Measurements from ENCODE around the gene FAAP20.

Gene FAAP20

GRCh38 chr1:2184531-2184930 lies 10.0 kb downstream of the FAAP20 start:
- H3K4me2 ChIP-seq (ENCODE audit: low read depth, low read length, poor library complexity, severe bottlenecking), result no peak overlapping the region
- H3K36me3 ChIP-seq (ENCODE audit: insufficient read depth, low read length), result no peaks in the 10 kb centered on the region
- no peaks in the 10 kb centered on the region for H3F3A ChIP-seq (ENCODE audit: low read depth)
- H2AFZ ChIP-seq (ENCODE audit: low read length), result no peak overlapping the region
- H3K9me2 ChIP-seq (replicated peaks; ENCODE audit: low read depth, low read length), result no peaks in the 10 kb centered on the region
- no peaks in the 10 kb centered on the region for H3K4me1 ChIP-seq (ENCODE audit: insufficient read depth, low read length, poor library complexity, severe bottlenecking)
- H3K27me3 ChIP-seq (ENCODE audit: insufficient read depth, low read length, poor library complexity, severe bottlenecking), result no peaks in the 10 kb centered on the region
- TF ChIP-seq CTCF (conservative IDR thresholded peaks at IDR 0.05; ENCODE audit: low read length), result no peak
- TF ChIP-seq EZH2phosphoT487 (IDR thresholded peaks at IDR 0.05; ENCODE audit: borderline replicate concordance), result no peak
- no peaks in the 10 kb centered on the region for H3K9me3 ChIP-seq (ENCODE audit: insufficient read depth, low read depth, low read length)
- H3K4me3 ChIP-seq (ENCODE audit: low read length, poor library complexity, severe bottlenecking), result no peak overlapping the region
- H3K9ac ChIP-seq (ENCODE audit: low read depth, low read length, poor library complexity, severe bottlenecking), result no peak overlapping the region
- no peaks in the 10 kb centered on the region for H3K79me2 ChIP-seq (ENCODE audit: insufficient read depth, low read length)
- H4K20me1 ChIP-seq (ENCODE audit: insufficient read depth, low read length, poor library complexity, severe bottlenecking), result no peaks in the 10 kb centered on the region

DNA sequence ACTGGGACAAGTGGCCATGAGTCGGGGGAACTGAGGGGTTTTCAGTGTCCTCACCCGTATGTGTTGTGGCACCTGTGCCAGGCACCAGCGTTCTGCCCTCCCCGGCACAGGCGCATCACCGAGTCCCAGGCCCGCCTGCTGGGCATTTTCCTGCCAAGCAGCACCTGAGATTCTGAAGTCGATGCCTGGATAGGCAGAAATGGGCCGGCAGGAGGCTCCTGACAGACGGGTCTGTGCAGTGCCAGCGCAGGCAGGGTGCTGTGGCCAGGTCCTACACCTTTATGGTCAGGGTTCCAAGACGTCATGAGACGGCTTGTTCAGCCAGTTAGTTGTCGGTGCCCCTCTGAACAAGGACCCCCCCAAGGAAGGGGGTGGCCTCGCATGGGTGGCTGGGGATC lies 10.6 kb downstream of the FAAP20 start:
- TF ChIP-seq CTCF (conservative IDR thresholded peaks at IDR 0.05; ENCODE audit: low read length) (no peak), EZH2phosphoT487 (IDR thresholded peaks at IDR 0.05; ENCODE audit: borderline replicate concordance) (no peak)
- H3K27me3 ChIP-seq (ENCODE audit: insufficient read depth, low read length, poor library complexity, severe bottlenecking), result no peaks in the 10 kb centered on the region
- no peaks in the 10 kb centered on the region for H3F3A ChIP-seq (ENCODE audit: low read depth)
- H3K4me3 ChIP-seq (ENCODE audit: low read length, poor library complexity, severe bottlenecking), result no peak overlapping the region
- H3K79me2 ChIP-seq (ENCODE audit: insufficient read depth, low read length), result no peaks in the 10 kb centered on the region
- H3K9me3 ChIP-seq (ENCODE audit: insufficient read depth, low read depth, low read length), result no peaks in the 10 kb centered on the region
- H3K36me3 ChIP-seq (ENCODE audit: insufficient read depth, low read length), result no peaks in the 10 kb centered on the region
- no peak overlapping the region for H3K4me2 ChIP-seq (ENCODE audit: low read depth, low read length, poor library complexity, severe bottlenecking)
- no peaks in the 10 kb centered on the region for H3K4me1 ChIP-seq (ENCODE audit: insufficient read depth, low read length, poor library complexity, severe bottlenecking)
- no peak overlapping the region for H3K9ac ChIP-seq (ENCODE audit: low read depth, low read length, poor library complexity, severe bottlenecking)
- H2AFZ ChIP-seq (ENCODE audit: low read length), result no peak overlapping the region
- no peaks in the 10 kb centered on the region for H4K20me1 ChIP-seq (ENCODE audit: insufficient read depth, low read length, poor library complexity, severe bottlenecking)
- no peaks in the 10 kb centered on the region for H3K9me2 ChIP-seq (replicated peaks; ENCODE audit: low read depth, low read length)

GRCh38 chr1:2182376-2182775 lies 12.2 kb downstream of the FAAP20 start:
- H4K20me1 ChIP-seq (ENCODE audit: insufficient read depth, low read length, poor library complexity, severe bottlenecking), result no peaks in the 10 kb centered on the region
- no peak overlapping the region for H3K9ac ChIP-seq (ENCODE audit: low read depth, low read length, poor library complexity, severe bottlenecking)
- H3K9me3 ChIP-seq (ENCODE audit: insufficient read depth, low read depth, low read length), result no peaks in the 10 kb centered on the region

More at GRCh38 chr1:2182376-2182775, 12.2 kb downstream of the FAAP20 start:
- no peaks in the 10 kb centered on the region for H3K79me2 ChIP-seq (ENCODE audit: insufficient read depth, low read length)
- H2AFZ ChIP-seq (ENCODE audit: low read length), result no peak overlapping the region
- no peaks in the 10 kb centered on the region for H3K9me2 ChIP-seq (replicated peaks; ENCODE audit: low read depth, low read length)
- no peaks in the 10 kb centered on the region for H3F3A ChIP-seq (ENCODE audit: low read depth)
- no peaks in the 10 kb centered on the region for H3K36me3 ChIP-seq (ENCODE audit: insufficient read depth, low read length)
- no peak overlapping the region for H3K4me3 ChIP-seq (ENCODE audit: low read length, poor library complexity, severe bottlenecking)
- no peaks in the 10 kb centered on the region for H3K27me3 ChIP-seq (ENCODE audit: insufficient read depth, low read length, poor library complexity, severe bottlenecking)
- TF ChIP-seq CTCF (conservative IDR thresholded peaks at IDR 0.05; ENCODE audit: low read length) (no peak), EZH2phosphoT487 (IDR thresholded peaks at IDR 0.05; ENCODE audit: borderline replicate concordance) (no peak)
- H3K4me1 ChIP-seq (ENCODE audit: insufficient read depth, low read length, poor library complexity, severe bottlenecking), result no peaks in the 10 kb centered on the region
- no peak overlapping the region for H3K4me2 ChIP-seq (ENCODE audit: low read depth, low read length, poor library complexity, severe bottlenecking)

All from Loucy (cell line).